ENCODE results near the gene SPATS2L. TPM values are rescaled to one million over a fixed set of nuclear protein-coding genes. Genes with fewer than 3 reads are reported as not detected.
A peak's percentile ranks its signal among the peaks of the same experiment; 100 is the strongest.

Gene SPATS2L
- polyA plus RNA-seq, 4 donors = 66.7 to 104 (median 96.0) TPM

GRCh38 chr2:200467806-200468681 is 161.6 kb downstream of the SPATS2L start:
- H3K27me3 ChIP-seq (ENCODE audit: control insufficient read depth in 3 of 3, insufficient read depth in 3 of 3, low read length in 3 of 3) = no peaks in the 10 kb centered on the region
- H3K4me1 ChIP-seq (ENCODE audit: control insufficient read depth in 3 of 3, insufficient read depth in 2 of 3, low read depth in 1 of 3, low read length in 2 of 3) = peaks cover 0 to 10% (median 0%) of the 10 kb centered on the region in 3 donors
- FAIRE-seq (no peak), DNase-seq (peak; percentile 17 to 34)
- 77 to 83% (median 80%) methylated on average over 8 of the region's 8 CpGs for WGBS, 3 donors
- H3K27ac ChIP-seq (ENCODE audit: low read depth in 1 of 3, low read length in 2 of 3) = peak overlapping the region in 2 of 3 donors; percentile 2 to 21
- peaks cover 8 to 52% (median 10%) of the 10 kb centered on the region in 3 donors for H3K36me3 ChIP-seq (ENCODE audit: control insufficient read depth in 3 of 3, insufficient read depth in 2 of 3, low read depth in 1 of 3, low read length in 3 of 3)
- no peak overlapping the region for H3K4me3 ChIP-seq (ENCODE audit: low read depth in 1 of 3, low read length in 3 of 3)
- no peaks in the 10 kb centered on the region for H3K9me3 ChIP-seq (ENCODE audit: control insufficient read depth in 2 of 2, insufficient read depth in 1 of 2, low read depth in 1 of 2, low read length in 1 of 2)

- H3K4me3 ChIP-seq (ENCODE audit: low read depth in 1 of 3, low read length in 3 of 3) = no peak overlapping the region
- DNase-seq = no peak
- H3K36me3 ChIP-seq (ENCODE audit: control insufficient read depth in 3 of 3, insufficient read depth in 2 of 3, low read depth in 1 of 3, low read length in 3 of 3) = peaks cover 11 to 63% (median 13%) of the 10 kb centered on the region in 3 donors
- no peak overlapping the region for H3K27ac ChIP-seq (ENCODE audit: low read depth in 1 of 3, low read length in 2 of 3)
- H3K27me3 ChIP-seq (ENCODE audit: control insufficient read depth in 3 of 3, insufficient read depth in 3 of 3, low read length in 3 of 3) = no peaks in the 10 kb centered on the region
- FAIRE-seq = no peak
- WGBS, 3 donors = 81 to 93% (median 92%) methylated on average over 13 of the region's 13 CpGs
- H3K9me3 ChIP-seq (ENCODE audit: control insufficient read depth in 2 of 2, insufficient read depth in 1 of 2, low read depth in 1 of 2, low read length in 1 of 2) = no peaks in the 10 kb centered on the region
- H3K4me1 ChIP-seq (ENCODE audit: control insufficient read depth in 3 of 3, insufficient read depth in 2 of 3, low read depth in 1 of 3, low read length in 2 of 3) = peaks cover 0 to 10% (median 0%) of the 10 kb centered on the region in 3 donors
Measured at GRCh38 chr2:200469708-200470211, 163.3 kb downstream of the SPATS2L start.

- Histone ChIP-seq H3K4me1 (ENCODE audit: control insufficient read depth in 3 of 3, insufficient read depth in 2 of 3, low read depth in 1 of 3, low read length in 2 of 3) (peaks cover 0 to 10% (median 0%) of the 10 kb centered on the region in 3 donors), H3K27me3 (ENCODE audit: control insufficient read depth in 3 of 3, insufficient read depth in 3 of 3, low read length in 3 of 3) (no peaks in the 10 kb centered on the region), H3K27ac (ENCODE audit: low read depth in 1 of 3, low read length in 2 of 3) (no peak overlapping the region), H3K4me3 (ENCODE audit: low read depth in 1 of 3, low read length in 3 of 3) (no peak overlapping the region), H3K36me3 (ENCODE audit: control insufficient read depth in 3 of 3, insufficient read depth in 2 of 3, low read depth in 1 of 3, low read length in 3 of 3) (peaks cover 14 to 64% (median 14%) of the 10 kb centered on the region in 3 donors), H3K9me3 (ENCODE audit: control insufficient read depth in 2 of 2, insufficient read depth in 1 of 2, low read depth in 1 of 2, low read length in 1 of 2) (no peaks in the 10 kb centered on the region)
- FAIRE-seq (no peak), DNase-seq (no peak)
- 62 to 74% (median 72%) methylated on average over 3 of the region's 3 CpGs for WGBS, 3 donors
Measured at GRCh38 chr2:200470230-200470629, 163.7 kb downstream of the SPATS2L start.

- no peak for FAIRE-seq
- DNase-seq = peak; percentile 44 to 51
- WGBS, 3 donors = 43 to 52% (median 45%) methylated on average over 8 of the region's 8 CpGs
- Histone ChIP-seq H3K36me3 (ENCODE audit: control insufficient read depth in 3 of 3, insufficient read depth in 2 of 3, low read depth in 1 of 3, low read length in 3 of 3) (peaks cover 14 to 68% (median 17%) of the 10 kb centered on the region in 3 donors), H3K27me3 (ENCODE audit: control insufficient read depth in 3 of 3, insufficient read depth in 3 of 3, low read length in 3 of 3) (no peaks in the 10 kb centered on the region), H3K27ac (ENCODE audit: low read depth in 1 of 3, low read length in 2 of 3) (peak overlapping the region in 1 of 3 donors; percentile 15), H3K4me3 (ENCODE audit: low read depth in 1 of 3, low read length in 3 of 3) (no peak overlapping the region), H3K4me1 (ENCODE audit: control insufficient read depth in 3 of 3, insufficient read depth in 2 of 3, low read depth in 1 of 3, low read length in 2 of 3) (peaks cover 0 to 10% (median 0%) of the 10 kb centered on the region in 3 donors), H3K9me3 (ENCODE audit: control insufficient read depth in 2 of 2, insufficient read depth in 1 of 2, low read depth in 1 of 2, low read length in 1 of 2) (no peaks in the 10 kb centered on the region)
Measured at GRCh38 chr2:200471324-200471848, 164.9 kb downstream of the SPATS2L start.

- H3K27ac ChIP-seq (ENCODE audit: low read depth in 1 of 3, low read length in 2 of 3) = peak overlapping the region in 1 of 3 donors; percentile 15
- H3K27me3 ChIP-seq (ENCODE audit: control insufficient read depth in 3 of 3, insufficient read depth in 3 of 3, low read length in 3 of 3) = no peaks in the 10 kb centered on the region
- WGBS, 3 donors = 87 to 94% (median 91%) methylated on average over 8 of the region's 8 CpGs
- FAIRE-seq (no peak), DNase-seq (no peak)
- peaks cover 14 to 73% (median 17%) of the 10 kb centered on the region in 3 donors for H3K36me3 ChIP-seq (ENCODE audit: control insufficient read depth in 3 of 3, insufficient read depth in 2 of 3, low read depth in 1 of 3, low read length in 3 of 3)
- no peak overlapping the region for H3K4me3 ChIP-seq (ENCODE audit: low read depth in 1 of 3, low read length in 3 of 3)
- peaks cover 0 to 10% (median 0%) of the 10 kb centered on the region in 3 donors for H3K4me1 ChIP-seq (ENCODE audit: control insufficient read depth in 3 of 3, insufficient read depth in 2 of 3, low read depth in 1 of 3, low read length in 2 of 3)
- no peaks in the 10 kb centered on the region for H3K9me3 ChIP-seq (ENCODE audit: control insufficient read depth in 2 of 2, insufficient read depth in 1 of 2, low read depth in 1 of 2, low read length in 1 of 2)
Measured at GRCh38 chr2:200471928-200472645, 165.6 kb downstream of the SPATS2L start.

- no peak overlapping the region for H3K27ac ChIP-seq (ENCODE audit: low read depth in 1 of 3, low read length in 2 of 3)
- peaks cover 15 to 73% (median 19%) of the 10 kb centered on the region in 3 donors for H3K36me3 ChIP-seq (ENCODE audit: control insufficient read depth in 3 of 3, insufficient read depth in 2 of 3, low read depth in 1 of 3, low read length in 3 of 3)
- no peak for FAIRE-seq
- no peak overlapping the region for H3K4me3 ChIP-seq (ENCODE audit: low read depth in 1 of 3, low read length in 3 of 3)
- 91 to 93% (median 93%) methylated on average over 14 of the region's 14 CpGs for WGBS, 3 donors
- H3K27me3 ChIP-seq (ENCODE audit: control insufficient read depth in 3 of 3, insufficient read depth in 3 of 3, low read length in 3 of 3) = no peaks in the 10 kb centered on the region
- H3K4me1 ChIP-seq (ENCODE audit: control insufficient read depth in 3 of 3, insufficient read depth in 2 of 3, low read depth in 1 of 3, low read length in 2 of 3) = peaks cover 0 to 5% (median 0%) of the 10 kb centered on the region in 3 donors
- DNase-seq = no peak
- no peaks in the 10 kb centered on the region for H3K9me3 ChIP-seq (ENCODE audit: control insufficient read depth in 2 of 2, insufficient read depth in 1 of 2, low read depth in 1 of 2, low read length in 1 of 2)
Measured at GRCh38 chr2:200472853-200473464, 166.5 kb downstream of the SPATS2L start.

- Histone ChIP-seq H3K27me3 (ENCODE audit: control insufficient read depth in 3 of 3, insufficient read depth in 3 of 3, low read length in 3 of 3) (no peaks in the 10 kb centered on the region), H3K4me1 (ENCODE audit: control insufficient read depth in 3 of 3, insufficient read depth in 2 of 3, low read depth in 1 of 3, low read length in 2 of 3) (no peaks in the 10 kb centered on the region), H3K4me3 (ENCODE audit: low read depth in 1 of 3, low read length in 3 of 3) (no peak overlapping the region), H3K36me3 (ENCODE audit: control insufficient read depth in 3 of 3, insufficient read depth in 2 of 3, low read depth in 1 of 3, low read length in 3 of 3) (peaks cover 14 to 67% (median 23%) of the 10 kb centered on the region in 3 donors), H3K9me3 (ENCODE audit: control insufficient read depth in 2 of 2, insufficient read depth in 1 of 2, low read depth in 1 of 2, low read length in 1 of 2) (no peaks in the 10 kb centered on the region), H3K27ac (ENCODE audit: low read depth in 1 of 3, low read length in 2 of 3) (no peak overlapping the region)
- FAIRE-seq (no peak), DNase-seq (no peak)
- whole genome bisulfite sequencing, 3 donors = 92 to 94% (median 93%) methylated on average over 4 of the region's 4 CpGs
Measured at GRCh38 chr2:200475795-200476194, 169.3 kb downstream of the SPATS2L start.

- 77 to 94% (median 93%) methylated on average over 8 of the region's 8 CpGs for WGBS, 3 donors
- peaks cover 12 to 58% (median 23%) of the 10 kb centered on the region in 3 donors for H3K36me3 ChIP-seq (ENCODE audit: control insufficient read depth in 3 of 3, insufficient read depth in 2 of 3, low read depth in 1 of 3, low read length in 3 of 3)
- H3K27ac ChIP-seq (ENCODE audit: low read depth in 1 of 3, low read length in 2 of 3) = no peak overlapping the region
- FAIRE-seq (no peak), DNase-seq (no peak)
- H3K9me3 ChIP-seq (ENCODE audit: control insufficient read depth in 2 of 2, insufficient read depth in 1 of 2, low read depth in 1 of 2, low read length in 1 of 2) = no peaks in the 10 kb centered on the region
- H3K27me3 ChIP-seq (ENCODE audit: control insufficient read depth in 3 of 3, insufficient read depth in 3 of 3, low read length in 3 of 3) = no peaks in the 10 kb centered on the region
- no peaks in the 10 kb centered on the region for H3K4me1 ChIP-seq (ENCODE audit: control insufficient read depth in 3 of 3, insufficient read depth in 2 of 3, low read depth in 1 of 3, low read length in 2 of 3)
- no peak overlapping the region for H3K4me3 ChIP-seq (ENCODE audit: low read depth in 1 of 3, low read length in 3 of 3)
Measured at GRCh38 chr2:200476836-200477235, 170.3 kb downstream of the SPATS2L start.
